Measurements from ENCODE around the gene ADAD2.
"Not testable (repeated sequence)": the region's sequence is repeated elsewhere in the genome, so short reads cannot be mapped to it uniquely, and the experiment has no call there.

The ADAD2 gene

DNA sequence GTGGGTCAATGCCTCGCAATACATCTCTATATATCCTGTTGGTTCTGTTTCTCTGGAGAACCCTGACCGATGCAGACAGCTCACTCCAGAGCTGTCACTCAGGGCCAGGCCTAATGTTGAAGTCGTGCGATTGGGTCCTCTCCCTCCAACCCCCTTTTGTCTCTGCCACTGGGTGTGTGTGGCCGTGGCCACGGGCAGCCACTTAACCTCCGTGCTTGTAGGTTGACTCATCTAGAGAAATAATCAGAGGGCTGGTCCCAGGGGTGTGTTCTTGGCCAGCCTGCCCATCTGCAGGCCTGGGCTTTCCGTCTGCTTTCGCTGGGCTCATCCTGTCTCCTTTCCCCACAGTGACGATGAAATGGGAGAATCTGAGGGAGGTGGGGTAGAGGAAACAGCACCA lies 7.4 kb downstream of the ADAD2 start:
- Histone ChIP-seq H3K27me3 (ENCODE audit: control insufficient read depth, insufficient read depth, low read length) (no peaks in the 10 kb centered on the region), H3K9me3 (ENCODE audit: control insufficient read depth, insufficient read depth, low read length) (no peaks in the 10 kb centered on the region), H3K27ac (ENCODE audit: low read depth, low read length) (no peak overlapping the region), H3K4me3 (ENCODE audit: low read depth, low read length) (no peak overlapping the region), H3K4me1 (ENCODE audit: control insufficient read depth, insufficient read depth, low read length) (no peaks in the 10 kb centered on the region; the same call in 1 of the 2 replicates), H3K9ac (ENCODE audit: low read depth, low read length) (no peak overlapping the region), H3K36me3 (ENCODE audit: control insufficient read depth, insufficient read depth, low read length) (no peaks in the 10 kb centered on the region)

DNA sequence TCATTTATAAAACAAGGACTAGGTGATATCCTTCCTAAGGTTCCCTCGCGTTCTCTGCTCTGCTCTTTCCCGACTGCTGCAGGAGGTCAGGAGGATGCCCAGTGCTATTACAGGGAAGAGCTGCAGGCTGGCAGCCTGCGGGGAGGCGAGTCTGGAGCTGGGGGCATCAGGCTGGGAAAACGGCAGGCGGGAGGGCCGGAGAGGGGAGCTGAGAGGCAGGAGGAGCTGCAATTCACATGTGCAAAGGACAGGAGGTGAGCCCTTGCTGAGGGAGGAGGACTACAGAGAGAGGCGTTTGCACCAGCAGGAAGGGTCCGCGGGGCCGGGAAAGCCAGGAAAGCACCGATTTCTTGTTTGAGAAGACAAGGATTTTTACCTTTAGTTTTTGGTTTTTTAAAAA lies 8.1 kb downstream of the ADAD2 start:
- Histone ChIP-seq H3K9me3 (ENCODE audit: control insufficient read depth, insufficient read depth, low read length) (no peaks in the 10 kb centered on the region), H3K27ac (ENCODE audit: low read depth, low read length) (no peak overlapping the region), H3K27me3 (ENCODE audit: control insufficient read depth, insufficient read depth, low read length) (no peaks in the 10 kb centered on the region), H3K4me1 (ENCODE audit: control insufficient read depth, insufficient read depth, low read length) (no peaks in the 10 kb centered on the region; the same call in 1 of the 2 replicates), H3K36me3 (ENCODE audit: control insufficient read depth, insufficient read depth, low read length) (no peaks in the 10 kb centered on the region), H3K4me3 (ENCODE audit: low read depth, low read length) (no peak overlapping the region), H3K9ac (ENCODE audit: low read depth, low read length) (no peak overlapping the region)

DNA sequence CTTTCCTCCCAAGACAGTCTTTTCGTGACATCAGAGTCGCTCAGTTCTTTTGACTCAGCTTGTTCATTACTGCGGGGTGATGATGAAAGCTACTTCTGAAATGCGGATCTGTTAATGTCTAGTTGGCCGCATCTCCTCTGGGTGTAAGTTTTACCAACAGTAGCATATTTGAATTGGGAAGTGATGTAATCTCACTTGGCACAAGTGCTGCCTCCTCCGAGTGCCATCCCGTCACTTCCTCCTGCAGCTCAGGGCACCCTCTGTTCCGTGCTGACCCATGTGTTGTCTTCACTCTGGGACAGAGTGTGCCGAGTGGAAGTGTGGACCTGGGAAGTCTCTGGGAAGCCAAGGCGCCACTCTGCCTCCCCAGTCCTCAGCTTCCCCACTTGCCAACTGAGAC lies 8.9 kb downstream of the ADAD2 start:
- H3K36me3 ChIP-seq (ENCODE audit: control insufficient read depth, insufficient read depth, low read length), result no peaks in the 10 kb centered on the region
- H3K9ac ChIP-seq (ENCODE audit: low read depth, low read length), result no peak overlapping the region
- H3K4me3 ChIP-seq (ENCODE audit: low read depth, low read length), result no peak overlapping the region
- H3K9me3 ChIP-seq (ENCODE audit: control insufficient read depth, insufficient read depth, low read length), result no peaks in the 10 kb centered on the region
- no peak overlapping the region for H3K27ac ChIP-seq (ENCODE audit: low read depth, low read length)
- H3K27me3 ChIP-seq (ENCODE audit: control insufficient read depth, insufficient read depth, low read length), result no peaks in the 10 kb centered on the region
- no peaks in the 10 kb centered on the region; the same call in 1 of the 2 replicates for H3K4me1 ChIP-seq (ENCODE audit: control insufficient read depth, insufficient read depth, low read length)

DNA sequence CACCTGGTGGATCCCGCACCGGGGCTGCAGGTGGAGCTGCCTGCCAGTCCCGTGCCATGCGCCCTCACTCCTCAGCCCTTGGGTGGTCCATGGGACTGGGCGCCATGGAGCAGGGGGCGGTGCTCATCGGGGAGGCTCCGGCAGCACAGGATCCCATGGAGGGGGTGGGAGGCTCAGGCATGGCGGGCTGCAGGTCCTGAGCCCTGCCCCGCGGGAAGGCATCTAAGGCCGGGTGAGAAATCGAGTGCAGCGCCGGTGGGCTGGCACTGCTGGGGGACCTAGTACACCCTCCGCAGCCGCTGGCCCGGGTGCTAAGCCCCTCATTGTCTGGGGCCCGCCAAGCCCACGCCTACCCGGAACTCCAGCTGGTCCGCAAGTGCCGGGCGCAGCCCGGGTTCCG lies 13.6 kb downstream of the ADAD2 start:
- H3K9me3 ChIP-seq (ENCODE audit: control insufficient read depth, insufficient read depth, low read length); H3K36me3 ChIP-seq (ENCODE audit: control insufficient read depth, insufficient read depth, low read length); H3K27me3 ChIP-seq (ENCODE audit: control insufficient read depth, insufficient read depth, low read length); H3K27ac ChIP-seq (ENCODE audit: low read depth, low read length); H3K4me1 ChIP-seq (ENCODE audit: control insufficient read depth, insufficient read depth, low read length); H3K4me3 ChIP-seq (ENCODE audit: low read depth, low read length); H3K9ac ChIP-seq (ENCODE audit: low read depth, low read length): not testable (repeated sequence)

DNA sequence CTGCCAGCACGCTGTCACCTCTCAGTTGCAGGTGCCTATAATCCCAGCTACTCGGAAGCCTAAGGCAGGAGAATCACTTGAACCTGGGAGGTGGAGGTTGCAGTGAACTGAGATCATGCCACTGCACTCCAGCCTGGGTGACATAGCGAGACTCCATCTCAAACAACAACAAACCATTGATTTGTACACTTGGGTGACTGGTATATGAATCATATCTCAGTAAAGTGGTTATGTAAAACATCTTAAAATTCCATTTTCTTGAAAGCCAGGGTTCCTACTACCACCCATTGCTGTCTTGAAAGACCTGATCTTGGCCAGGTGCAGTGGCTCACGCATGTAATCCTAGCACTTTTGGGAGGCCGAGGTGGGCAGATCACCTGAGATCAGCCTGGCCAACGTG lies 14.2 kb downstream of the ADAD2 start:
- not testable (repeated sequence) for H3K27ac ChIP-seq (ENCODE audit: low read depth, low read length); H3K9me3 ChIP-seq (ENCODE audit: control insufficient read depth, insufficient read depth, low read length); H3K27me3 ChIP-seq (ENCODE audit: control insufficient read depth, insufficient read depth, low read length); H3K36me3 ChIP-seq (ENCODE audit: control insufficient read depth, insufficient read depth, low read length); H3K4me3 ChIP-seq (ENCODE audit: low read depth, low read length); H3K9ac ChIP-seq (ENCODE audit: low read depth, low read length); H3K4me1 ChIP-seq (ENCODE audit: control insufficient read depth, insufficient read depth, low read length)

DNA sequence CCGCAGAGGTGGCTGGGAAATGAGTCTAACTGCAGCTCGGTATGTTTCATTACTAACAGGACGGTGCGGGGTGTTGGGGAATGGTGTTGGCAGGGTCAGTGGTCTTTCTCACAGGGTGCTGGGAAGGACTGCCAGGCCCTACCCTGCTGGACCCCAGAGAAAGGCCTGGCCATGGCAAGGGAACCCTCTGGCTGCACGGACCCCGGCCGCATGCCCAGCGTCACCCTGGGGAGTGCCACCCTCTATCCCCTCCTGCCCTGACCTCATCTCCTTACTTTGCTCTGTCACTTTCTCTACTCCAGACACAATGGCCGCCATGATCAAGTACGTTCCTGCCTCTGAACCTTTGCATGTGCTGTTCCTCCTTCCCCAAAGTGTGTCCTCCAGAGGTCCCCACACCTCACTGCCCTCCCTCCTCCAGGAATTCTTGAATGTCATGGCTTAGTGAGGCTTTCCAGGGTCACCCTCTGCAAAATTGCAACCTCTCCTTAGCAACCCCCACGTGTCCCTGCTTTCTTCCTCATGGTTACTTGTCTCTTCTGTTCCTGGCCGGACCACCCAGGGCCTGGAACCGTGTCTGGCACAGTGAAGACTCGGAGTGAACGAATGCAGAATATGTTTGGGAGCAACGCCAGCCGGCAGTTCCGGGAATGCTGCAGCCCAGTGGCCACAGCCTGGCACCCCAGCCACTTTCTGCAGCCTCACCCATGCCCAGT lies 15.2 kb downstream of the ADAD2 start:
- H3K4me3 ChIP-seq (ENCODE audit: low read depth, low read length), result no peak overlapping the region
- H3K9me3 ChIP-seq (ENCODE audit: control insufficient read depth, insufficient read depth, low read length), result no peaks in the 10 kb centered on the region
- H3K36me3 ChIP-seq (ENCODE audit: control insufficient read depth, insufficient read depth, low read length), result no peaks in the 10 kb centered on the region
- H3K4me1 ChIP-seq (ENCODE audit: control insufficient read depth, insufficient read depth, low read length), result no peaks in the 10 kb centered on the region
- H3K9ac ChIP-seq (ENCODE audit: low read depth, low read length), result no peak overlapping the region
- no peaks in the 10 kb centered on the region for H3K27me3 ChIP-seq (ENCODE audit: control insufficient read depth, insufficient read depth, low read length)
- no peak overlapping the region for H3K27ac ChIP-seq (ENCODE audit: low read depth, low read length)

DNA sequence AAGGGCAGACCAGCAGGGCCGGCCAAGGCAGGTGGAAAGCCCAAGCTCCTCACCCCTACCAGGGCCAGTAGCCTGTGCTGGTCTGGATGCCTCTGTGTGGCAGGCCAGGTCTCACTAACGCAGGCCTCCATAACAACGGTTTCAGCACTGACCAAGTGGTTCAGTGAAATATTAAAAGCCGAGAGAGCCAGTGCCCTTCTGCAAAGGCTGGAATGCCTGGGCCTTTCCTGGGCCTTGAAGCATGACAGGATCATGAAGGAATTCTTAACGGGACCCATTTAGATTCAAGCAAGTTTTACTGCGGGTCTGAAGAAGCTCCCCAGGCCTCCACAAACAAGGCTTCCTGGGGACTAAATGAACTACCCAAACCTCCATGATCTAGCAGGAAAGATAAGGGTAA lies 16.3 kb downstream of the ADAD2 start:
- H3K9me3 ChIP-seq (ENCODE audit: control insufficient read depth, insufficient read depth, low read length), result no peaks in the 10 kb centered on the region
- H3K4me3 ChIP-seq (ENCODE audit: low read depth, low read length), result no peak overlapping the region
- H3K4me1 ChIP-seq (ENCODE audit: control insufficient read depth, insufficient read depth, low read length), result no peaks in the 10 kb centered on the region
- no peak overlapping the region for H3K9ac ChIP-seq (ENCODE audit: low read depth, low read length)
- no peak overlapping the region for H3K27ac ChIP-seq (ENCODE audit: low read depth, low read length)
- H3K27me3 ChIP-seq (ENCODE audit: control insufficient read depth, insufficient read depth, low read length), result no peaks in the 10 kb centered on the region
- no peaks in the 10 kb centered on the region for H3K36me3 ChIP-seq (ENCODE audit: control insufficient read depth, insufficient read depth, low read length)

DNA sequence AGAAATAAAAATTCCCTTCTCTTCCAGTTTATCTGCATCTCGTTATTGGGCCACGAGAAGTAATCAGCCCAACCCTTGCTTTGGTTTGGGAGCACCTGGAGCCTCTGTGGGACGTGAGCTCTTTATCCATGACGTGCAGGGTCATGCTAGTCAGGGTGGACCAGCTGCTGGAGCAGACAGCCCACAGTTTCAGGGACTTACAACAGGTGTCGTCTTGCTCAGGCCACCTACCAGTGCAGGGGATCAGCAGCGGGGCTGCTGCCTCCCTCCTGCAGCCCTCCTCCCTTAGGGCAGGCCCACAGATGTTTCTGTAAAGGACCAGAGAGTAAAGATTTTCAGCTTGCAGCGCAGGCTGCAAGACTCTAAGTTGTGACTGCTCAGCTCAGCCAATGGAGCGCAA lies 16.9 kb downstream of the ADAD2 start:
- Histone ChIP-seq H3K9me3 (ENCODE audit: control insufficient read depth, insufficient read depth, low read length) (no peaks in the 10 kb centered on the region), H3K36me3 (ENCODE audit: control insufficient read depth, insufficient read depth, low read length) (no peaks in the 10 kb centered on the region), H3K9ac (ENCODE audit: low read depth, low read length) (no peak overlapping the region), H3K4me3 (ENCODE audit: low read depth, low read length) (no peak overlapping the region), H3K27me3 (ENCODE audit: control insufficient read depth, insufficient read depth, low read length) (no peaks in the 10 kb centered on the region), H3K4me1 (ENCODE audit: control insufficient read depth, insufficient read depth, low read length) (no peaks in the 10 kb centered on the region), H3K27ac (ENCODE audit: low read depth, low read length) (no peak overlapping the region)

DNA sequence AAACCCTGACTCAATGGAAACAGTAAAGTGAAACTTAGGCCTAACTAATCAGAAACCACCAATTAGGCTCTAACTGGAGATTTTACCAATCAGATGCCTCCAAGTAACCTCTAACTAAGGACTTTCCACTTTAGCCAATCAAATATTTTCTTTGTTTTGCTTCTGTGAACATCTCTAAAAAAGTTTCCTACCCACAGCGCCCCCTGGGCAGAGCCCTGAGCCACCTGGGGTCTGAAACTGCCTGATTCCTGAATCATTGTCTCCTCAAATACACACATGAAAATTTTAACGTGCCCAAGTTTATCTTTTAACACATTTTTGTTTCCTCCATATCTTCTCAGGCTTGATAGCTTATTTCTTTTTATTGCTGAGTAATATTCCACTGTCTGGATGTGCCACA lies 19.0 kb downstream of the ADAD2 start:
- no peaks in the 10 kb centered on the region for H3K27me3 ChIP-seq (ENCODE audit: control insufficient read depth, insufficient read depth, low read length)

DNA sequence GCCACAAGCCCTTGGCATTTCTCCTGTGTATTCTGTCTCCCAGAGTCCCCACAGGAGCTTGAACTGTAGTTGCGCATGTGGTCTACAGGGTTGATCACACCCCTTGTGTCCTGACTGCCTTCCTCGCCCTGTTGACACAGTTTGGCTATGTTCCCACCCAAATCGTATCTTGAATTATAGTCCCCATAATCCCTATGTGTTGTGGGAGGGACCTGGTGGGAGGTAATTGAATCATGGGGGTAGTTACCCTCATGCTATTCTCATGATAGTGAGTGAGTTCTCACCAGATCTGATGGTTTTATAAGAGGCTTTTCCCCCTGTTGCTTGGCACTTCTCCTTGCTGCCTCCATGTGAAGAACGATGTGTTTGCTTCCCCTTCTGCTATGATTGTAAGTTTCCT lies 21.2 kb downstream of the ADAD2 start:
- no peak overlapping the region for H3K4me3 ChIP-seq (ENCODE audit: low read depth, low read length)
- H3K27me3 ChIP-seq (ENCODE audit: control insufficient read depth, insufficient read depth, low read length), result no peaks in the 10 kb centered on the region
- H3K9me3 ChIP-seq (ENCODE audit: control insufficient read depth, insufficient read depth, low read length), result no peaks in the 10 kb centered on the region

More for the DNA sequence above, 19.0 kb downstream of the ADAD2 start:
- Histone ChIP-seq H3K4me3 (ENCODE audit: low read depth, low read length) (no peak overlapping the region), H3K9me3 (ENCODE audit: control insufficient read depth, insufficient read depth, low read length) (no peaks in the 10 kb centered on the region), H3K4me1 (ENCODE audit: control insufficient read depth, insufficient read depth, low read length) (no peaks in the 10 kb centered on the region), H3K36me3 (ENCODE audit: control insufficient read depth, insufficient read depth, low read length) (no peaks in the 10 kb centered on the region), H3K27ac (ENCODE audit: low read depth, low read length) (no peak overlapping the region), H3K9ac (ENCODE audit: low read depth, low read length) (no peak overlapping the region)

DNA sequence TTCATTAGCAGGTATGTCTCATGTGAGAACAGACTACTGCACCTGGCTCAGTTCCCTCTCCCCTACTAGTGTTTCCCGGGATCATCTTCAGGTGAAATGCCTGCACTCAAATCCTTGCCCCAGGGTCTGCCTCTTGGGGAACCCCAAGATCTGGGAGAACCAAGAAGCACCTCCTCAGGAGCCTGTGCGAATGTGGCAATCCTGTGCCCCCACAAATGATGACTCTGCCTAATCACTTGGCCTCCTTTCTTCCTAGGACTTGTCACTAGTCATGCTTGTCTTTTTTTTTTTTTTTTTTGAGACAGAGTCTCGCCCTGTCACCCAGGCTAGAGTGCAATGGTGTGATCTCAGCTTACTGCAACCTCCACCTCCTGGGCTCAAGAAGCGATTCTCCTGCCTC lies 21.7 kb downstream of the ADAD2 start:
- Histone ChIP-seq H3K9ac (ENCODE audit: low read depth, low read length) (no peak overlapping the region), H3K9me3 (ENCODE audit: control insufficient read depth, insufficient read depth, low read length) (no peaks in the 10 kb centered on the region), H3K36me3 (ENCODE audit: control insufficient read depth, insufficient read depth, low read length) (no peaks in the 10 kb centered on the region), H3K4me1 (ENCODE audit: control insufficient read depth, insufficient read depth, low read length) (no peaks in the 10 kb centered on the region), H3K4me3 (ENCODE audit: low read depth, low read length) (no peak overlapping the region), H3K27ac (ENCODE audit: low read depth, low read length) (no peak overlapping the region), H3K27me3 (ENCODE audit: control insufficient read depth, insufficient read depth, low read length) (no peaks in the 10 kb centered on the region)

More for the DNA sequence above, 21.2 kb downstream of the ADAD2 start:
- Histone ChIP-seq H3K9ac (ENCODE audit: low read depth, low read length) (no peak overlapping the region), H3K27ac (ENCODE audit: low read depth, low read length) (no peak overlapping the region), H3K36me3 (ENCODE audit: control insufficient read depth, insufficient read depth, low read length) (no peaks in the 10 kb centered on the region), H3K4me1 (ENCODE audit: control insufficient read depth, insufficient read depth, low read length) (no peaks in the 10 kb centered on the region)
